Measurements from ENCODE around the gene NLGN2.

The NLGN2 gene

DNA sequence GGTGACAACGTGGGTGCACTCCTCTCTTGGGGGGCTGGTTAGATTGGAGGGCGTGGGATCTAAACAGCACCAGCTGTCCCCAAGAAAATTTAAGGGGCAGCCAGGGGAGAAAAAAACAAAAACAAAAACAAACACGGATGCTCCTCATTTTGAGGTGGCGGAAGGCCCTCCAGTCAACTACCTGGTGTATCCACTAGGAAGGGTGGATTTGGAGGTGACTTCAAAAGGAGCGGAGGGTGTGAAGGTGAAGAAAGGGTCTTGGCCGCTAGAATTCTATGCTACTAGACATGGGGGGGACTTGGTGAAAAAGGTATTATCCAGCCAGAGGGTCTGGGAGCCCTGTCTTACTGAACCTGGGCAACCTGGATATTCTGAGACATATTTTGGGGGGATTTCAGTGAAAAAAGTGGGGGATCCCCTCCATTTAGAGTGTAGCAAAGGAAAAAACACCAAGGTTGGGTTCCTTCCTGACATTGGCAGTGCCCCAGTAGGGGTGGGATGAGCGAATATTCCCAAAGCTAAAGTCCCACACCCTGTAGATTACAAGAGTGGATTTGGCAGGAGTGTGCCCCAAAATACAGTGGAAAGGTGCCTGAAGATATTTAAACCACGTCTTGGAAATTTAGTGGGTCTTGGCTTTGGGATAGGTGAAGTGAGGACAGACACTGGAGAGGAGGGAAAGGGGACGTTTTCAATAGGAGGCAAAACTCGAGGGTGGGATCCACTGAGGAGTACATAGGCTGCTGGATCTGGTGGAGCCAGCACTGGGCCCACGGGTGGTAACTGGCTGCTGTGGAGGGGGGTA is 31.2 kb downstream of the NLGN2 start:
- Histone ChIP-seq H3K36me3 (ENCODE audit: control insufficient read depth in 2 of 2, insufficient read depth in 2 of 2, low read length in 2 of 2) (no peaks in the 10 kb centered on the region), H3K27ac (ENCODE audit: low read length) (no peak overlapping the region), H3K4me1 (ENCODE audit: control insufficient read depth, insufficient read depth, low read length) (peaks cover 46% of the 10 kb centered on the region), H3K4me3 (ENCODE audit: low read length in 2 of 2) (no peak overlapping the region), H3K27me3 (ENCODE audit: control insufficient read depth in 1 of 2, insufficient read depth in 2 of 2, low read length in 2 of 2) (peaks cover 63 to 70% of the 10 kb centered on the region in 2 donors), H3K9me3 (ENCODE audit: control insufficient read depth in 2 of 2, low read length in 2 of 2) (no peaks in the 10 kb centered on the region), H3K9ac (ENCODE audit: low read length in 2 of 2) (no peak overlapping the region)

DNA sequence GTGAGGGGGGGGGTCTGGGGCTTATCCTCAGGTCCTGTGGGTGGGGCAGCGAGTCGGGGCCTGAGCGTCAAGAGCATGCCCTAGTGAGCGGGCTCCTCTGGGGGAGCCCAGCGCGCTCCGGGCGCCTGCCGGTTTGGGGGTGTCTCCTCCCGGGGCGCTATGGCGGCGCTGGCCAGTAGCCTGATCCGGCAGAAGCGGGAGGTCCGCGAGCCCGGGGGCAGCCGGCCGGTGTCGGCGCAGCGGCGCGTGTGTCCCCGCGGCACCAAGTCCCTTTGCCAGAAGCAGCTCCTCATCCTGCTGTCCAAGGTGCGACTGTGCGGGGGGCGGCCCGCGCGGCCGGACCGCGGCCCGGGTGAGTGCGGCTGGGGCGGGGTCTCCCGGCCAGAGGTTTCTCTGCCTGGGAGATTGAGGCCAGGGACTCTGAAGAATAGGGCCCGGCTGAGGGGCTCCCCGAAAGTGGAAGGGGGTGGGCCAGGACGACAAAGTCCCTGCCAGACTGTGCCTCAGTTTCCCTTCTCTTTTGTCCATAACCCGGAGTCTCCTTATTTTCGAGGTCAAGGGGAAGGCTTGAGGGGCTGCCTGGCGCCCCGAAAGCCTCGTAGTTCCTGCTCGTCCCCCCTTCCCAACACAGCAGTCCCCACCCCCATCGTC is 31.9 kb downstream of the NLGN2 start, which contains the start of gene FGF11:
FGF11 (plus strand) TSS at position 51 of the 651 bp plus-strand sequence; CDS start at position 160, 109 bp downstream.
- Histone ChIP-seq H3K4me3 (ENCODE audit: low read length in 2 of 2) (peak within 1 kb of the TSS; percentile 49 to 51), H3K9me3 (ENCODE audit: control insufficient read depth in 2 of 2, low read length in 2 of 2) (no peaks in the 10 kb centered on the region), H3K27ac (ENCODE audit: low read length) (no peak within 1 kb of the TSS), H3K9ac (ENCODE audit: low read length in 2 of 2) (peak within 1 kb of the TSS in 1 of 2 donors; percentile 15), H3K4me1 (ENCODE audit: control insufficient read depth, insufficient read depth, low read length) (peaks cover 46% of the 10 kb centered on the region), H3K36me3 (ENCODE audit: control insufficient read depth in 2 of 2, insufficient read depth in 2 of 2, low read length in 2 of 2) (no peaks in the 10 kb centered on the region), H3K27me3 (ENCODE audit: control insufficient read depth in 1 of 2, insufficient read depth in 2 of 2, low read length in 2 of 2) (peaks cover 64 to 73% of the 10 kb centered on the region in 2 donors)

DNA sequence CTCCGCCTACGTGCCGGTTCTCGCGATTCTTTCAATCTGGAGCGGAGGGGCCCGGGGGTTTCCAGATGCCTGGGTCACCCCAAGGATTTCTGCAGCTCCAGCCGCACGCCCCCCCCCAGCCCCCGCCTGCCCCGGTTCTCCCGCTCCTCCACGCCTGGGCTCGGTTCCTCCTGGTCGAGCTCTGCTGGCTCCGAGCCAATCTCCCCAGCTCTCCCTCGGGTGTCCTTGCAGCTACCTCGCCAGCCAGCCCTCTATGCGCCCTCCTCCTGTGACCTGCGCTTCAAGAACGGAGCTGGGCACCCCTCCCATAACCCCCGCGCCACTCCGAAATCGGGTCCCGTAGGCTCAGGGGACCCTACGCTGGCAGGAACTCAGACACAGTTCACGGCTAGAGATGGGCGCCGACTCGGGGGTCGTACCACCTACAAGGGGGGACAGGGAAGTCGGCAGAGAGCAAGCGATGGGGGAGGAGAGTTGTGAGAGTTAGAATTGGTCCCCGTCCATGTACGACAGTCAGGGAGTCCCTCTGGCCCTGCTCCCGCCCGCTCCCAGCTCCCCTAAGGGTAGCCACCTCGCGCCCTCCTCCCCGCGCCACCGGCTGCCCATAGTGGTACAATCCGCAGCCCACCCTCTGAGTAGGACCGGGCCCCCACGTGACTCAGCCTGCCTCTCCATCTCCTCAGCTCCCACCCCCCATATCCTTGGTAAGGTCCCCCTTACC is 32.6 kb downstream of the NLGN2 start:
- Histone ChIP-seq H3K27ac (ENCODE audit: low read length) (no peak overlapping the region), H3K4me1 (ENCODE audit: control insufficient read depth, insufficient read depth, low read length) (peaks cover 49% of the 10 kb centered on the region), H3K27me3 (ENCODE audit: control insufficient read depth in 1 of 2, insufficient read depth in 2 of 2, low read length in 2 of 2) (peaks cover 65 to 77% of the 10 kb centered on the region in 2 donors), H3K4me3 (ENCODE audit: low read length in 2 of 2) (peak overlapping the region; percentile 49 to 51), H3K9me3 (ENCODE audit: control insufficient read depth in 2 of 2, low read length in 2 of 2) (no peaks in the 10 kb centered on the region), H3K36me3 (ENCODE audit: control insufficient read depth in 2 of 2, insufficient read depth in 2 of 2, low read length in 2 of 2) (no peaks in the 10 kb centered on the region), H3K9ac (ENCODE audit: low read length in 2 of 2) (peak overlapping the region in 1 of 2 donors; percentile 15)

DNA sequence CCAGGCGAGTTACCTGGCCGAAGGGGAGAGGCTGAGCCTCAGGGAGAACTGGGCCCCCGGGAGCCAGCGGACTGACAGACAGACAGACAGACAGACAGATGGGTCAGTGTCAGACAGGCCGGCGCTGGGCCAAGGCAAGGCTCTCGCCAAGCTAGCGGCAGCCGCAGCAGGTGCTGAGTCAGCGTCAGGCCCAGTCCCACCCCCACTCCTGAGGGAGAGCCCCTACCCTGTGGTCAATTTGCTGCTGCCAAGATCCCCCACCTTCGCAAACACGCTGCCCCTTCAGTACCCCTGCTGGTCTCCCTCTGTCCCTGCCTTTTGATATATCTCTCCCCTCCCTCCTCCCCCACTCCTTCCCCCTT is 33.2 kb downstream of the NLGN2 start:
- peaks cover 48% of the 10 kb centered on the region for H3K4me1 ChIP-seq (ENCODE audit: control insufficient read depth, insufficient read depth, low read length)
- no peak overlapping the region for H3K9ac ChIP-seq (ENCODE audit: low read length in 2 of 2)
- H3K36me3 ChIP-seq (ENCODE audit: control insufficient read depth in 2 of 2, insufficient read depth in 2 of 2, low read length in 2 of 2), result no peaks in the 10 kb centered on the region
- H3K27me3 ChIP-seq (ENCODE audit: control insufficient read depth in 1 of 2, insufficient read depth in 2 of 2, low read length in 2 of 2), result peaks cover 65 to 77% of the 10 kb centered on the region in 2 donors
- no peaks in the 10 kb centered on the region for H3K9me3 ChIP-seq (ENCODE audit: control insufficient read depth in 2 of 2, low read length in 2 of 2)
- no peak overlapping the region for H3K27ac ChIP-seq (ENCODE audit: low read length)
- H3K4me3 ChIP-seq (ENCODE audit: low read length in 2 of 2), result no peak overlapping the region

DNA sequence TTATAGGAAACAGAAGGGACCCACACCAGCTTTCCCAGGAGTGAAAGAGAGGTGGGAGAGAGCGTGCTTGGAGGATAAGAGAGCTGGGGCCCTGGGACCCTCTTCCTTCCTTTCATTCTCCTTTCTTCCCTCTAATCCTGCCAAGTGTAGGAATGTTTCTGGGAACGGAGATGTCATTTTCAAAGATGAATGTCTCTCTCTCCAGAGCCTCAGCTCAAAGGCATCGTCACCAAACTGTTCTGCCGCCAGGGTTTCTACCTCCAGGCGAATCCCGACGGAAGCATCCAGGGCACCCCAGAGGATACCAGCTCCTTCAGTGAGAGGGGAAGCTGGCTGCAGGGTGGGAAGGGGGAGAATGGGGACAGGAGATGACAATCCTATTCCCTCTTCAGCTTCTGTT is 33.6 kb downstream of the NLGN2 start:
- H3K4me1 ChIP-seq (ENCODE audit: control insufficient read depth, insufficient read depth, low read length), result peaks cover 44% of the 10 kb centered on the region
- no peak overlapping the region for H3K9ac ChIP-seq (ENCODE audit: low read length in 2 of 2)
- no peak overlapping the region for H3K27ac ChIP-seq (ENCODE audit: low read length)
- H3K27me3 ChIP-seq (ENCODE audit: control insufficient read depth in 1 of 2, insufficient read depth in 2 of 2, low read length in 2 of 2), result peaks cover 64 to 77% of the 10 kb centered on the region in 2 donors
- no peaks in the 10 kb centered on the region for H3K36me3 ChIP-seq (ENCODE audit: control insufficient read depth in 2 of 2, insufficient read depth in 2 of 2, low read length in 2 of 2)
- H3K9me3 ChIP-seq (ENCODE audit: control insufficient read depth in 2 of 2, low read length in 2 of 2), result no peaks in the 10 kb centered on the region
- H3K4me3 ChIP-seq (ENCODE audit: low read length in 2 of 2), result no peak overlapping the region

DNA sequence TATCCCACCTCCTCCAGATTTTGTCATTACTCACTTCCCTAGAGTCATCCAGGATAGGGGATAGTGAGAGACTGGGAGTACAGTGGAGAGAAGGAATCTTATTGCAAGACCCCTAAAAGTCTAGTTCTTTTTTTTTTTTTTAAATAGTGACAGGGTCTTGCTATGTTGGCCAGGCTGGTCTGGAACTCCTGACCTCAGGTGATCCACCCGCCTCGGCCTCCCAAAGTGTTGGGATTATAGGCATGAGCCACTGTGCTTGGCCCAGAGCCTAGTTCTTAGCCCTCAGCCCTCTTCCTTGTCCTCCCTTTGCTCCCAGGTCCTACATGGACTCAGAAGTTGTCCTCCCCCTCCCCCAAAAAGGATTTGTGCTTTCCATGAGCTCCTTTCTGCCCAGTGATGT is 34.5 kb downstream of the NLGN2 start:
- Histone ChIP-seq H3K27ac (ENCODE audit: low read length) (no peak overlapping the region), H3K9ac (ENCODE audit: low read length in 2 of 2) (no peak overlapping the region), H3K4me1 (ENCODE audit: control insufficient read depth, insufficient read depth, low read length) (peaks cover 41% of the 10 kb centered on the region), H3K4me3 (ENCODE audit: low read length in 2 of 2) (no peak overlapping the region), H3K36me3 (ENCODE audit: control insufficient read depth in 2 of 2, insufficient read depth in 2 of 2, low read length in 2 of 2) (no peaks in the 10 kb centered on the region), H3K9me3 (ENCODE audit: control insufficient read depth in 2 of 2, low read length in 2 of 2) (no peaks in the 10 kb centered on the region), H3K27me3 (ENCODE audit: control insufficient read depth in 1 of 2, insufficient read depth in 2 of 2, low read length in 2 of 2) (peaks cover 66 to 82% of the 10 kb centered on the region in 2 donors)

DNA sequence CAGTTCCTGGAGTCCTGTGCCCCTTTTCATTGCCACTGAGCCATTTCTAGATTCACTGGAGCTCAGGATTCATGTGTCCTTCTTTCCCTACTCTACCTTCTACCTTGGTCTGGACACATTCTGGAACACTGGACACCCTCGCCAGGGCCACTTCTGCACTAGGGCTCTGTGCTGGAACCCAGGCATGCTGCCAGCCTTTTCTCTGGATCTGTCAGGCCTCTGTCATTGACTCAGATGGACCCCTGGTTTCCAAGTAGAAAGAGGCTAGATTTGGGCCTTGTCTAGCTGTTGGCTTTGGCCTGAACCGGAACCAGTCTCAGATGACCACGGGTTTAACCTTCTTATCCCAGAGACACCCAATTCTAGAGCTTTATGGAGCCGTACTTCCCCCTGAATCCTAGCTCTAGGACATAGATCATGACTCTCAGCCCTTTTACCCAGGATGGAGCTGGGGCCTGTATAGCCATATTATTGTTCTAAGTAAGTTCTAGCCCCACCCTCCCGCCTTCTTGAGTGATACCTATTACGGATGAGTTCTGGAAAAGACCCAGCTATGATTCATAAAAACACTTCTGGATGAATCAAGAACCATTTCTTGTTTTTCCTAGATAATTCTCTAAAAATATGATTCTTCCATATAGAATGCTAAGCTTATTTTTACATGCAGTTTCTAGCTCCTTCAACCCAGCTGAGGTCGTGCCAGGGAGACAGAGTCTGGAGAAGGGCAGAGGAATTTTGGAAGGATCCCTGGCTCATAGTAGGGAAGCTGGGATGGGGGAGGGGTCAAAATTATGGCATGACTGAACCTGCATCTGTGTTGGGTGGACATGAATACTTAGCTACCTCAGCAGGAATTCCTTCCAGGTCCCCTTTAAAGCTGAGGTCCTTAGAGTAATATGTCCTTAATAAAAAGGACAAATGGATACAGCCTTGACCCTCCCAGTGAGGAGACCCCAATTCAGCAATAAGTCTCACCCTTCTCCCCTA is 36.1 kb downstream of the NLGN2 start:
- H3K4me3 ChIP-seq (ENCODE audit: low read length in 2 of 2), result no peak overlapping the region
- peaks cover 28% of the 10 kb centered on the region for H3K4me1 ChIP-seq (ENCODE audit: control insufficient read depth, insufficient read depth, low read length)
- H3K9ac ChIP-seq (ENCODE audit: low read length in 2 of 2), result no peak overlapping the region
- H3K27ac ChIP-seq (ENCODE audit: low read length), result no peak overlapping the region
- peaks cover 63 to 75% of the 10 kb centered on the region in 2 donors for H3K27me3 ChIP-seq (ENCODE audit: control insufficient read depth in 1 of 2, insufficient read depth in 2 of 2, low read length in 2 of 2)
- H3K36me3 ChIP-seq (ENCODE audit: control insufficient read depth in 2 of 2, insufficient read depth in 2 of 2, low read length in 2 of 2), result no peaks in the 10 kb centered on the region
- H3K9me3 ChIP-seq (ENCODE audit: control insufficient read depth in 2 of 2, low read length in 2 of 2), result no peaks in the 10 kb centered on the region

DNA sequence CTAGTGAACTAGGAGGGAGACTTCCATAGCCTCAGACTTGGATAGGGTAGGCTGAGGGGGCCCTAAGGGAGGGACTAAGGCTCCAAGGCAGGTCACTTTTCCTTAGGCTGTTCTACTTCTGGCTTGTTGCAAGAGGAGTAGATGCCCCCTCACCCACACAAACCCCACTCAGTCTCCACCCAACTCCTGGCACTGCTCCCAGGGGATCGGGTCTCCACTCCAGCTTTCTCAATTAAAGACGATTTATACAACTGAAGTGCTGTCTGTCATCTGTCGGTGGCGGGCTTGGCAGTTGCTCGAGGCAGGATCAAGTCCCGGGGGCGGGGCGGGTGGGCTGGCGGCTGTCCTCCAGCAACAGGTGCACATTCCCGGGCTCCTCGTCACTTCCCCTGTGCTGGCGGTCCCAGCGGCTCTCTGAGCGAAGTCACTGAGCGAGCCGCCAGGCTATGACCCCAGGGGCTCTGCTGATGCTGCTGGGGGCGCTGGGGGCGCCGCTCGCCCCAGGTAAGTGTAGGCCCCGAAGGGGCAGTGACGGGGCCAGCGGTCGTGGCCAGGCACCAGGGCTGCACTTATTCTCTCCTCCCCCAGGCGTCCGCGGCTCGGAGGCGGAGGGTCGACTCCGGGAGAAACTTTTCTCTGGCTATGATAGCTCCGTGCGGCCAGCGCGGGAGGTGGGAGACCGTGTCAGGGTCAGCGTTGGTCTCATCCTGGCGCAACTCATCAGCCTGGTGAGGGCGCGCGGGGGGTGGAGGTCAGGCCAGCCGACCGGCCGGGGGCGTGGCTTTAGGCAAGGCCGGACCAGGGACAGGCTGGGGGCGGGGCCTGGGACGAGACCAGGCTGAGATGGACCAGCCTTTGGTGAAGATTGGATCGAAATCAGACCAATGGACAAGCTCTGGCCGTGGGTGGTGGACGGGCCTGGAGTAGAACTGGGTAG is 37.3 kb downstream of the NLGN2 start, which contains the start of gene CHRNB1:
CHRNB1 (plus strand) TSS at position 380 of the 937 bp plus-strand sequence; CDS start at position 447, 67 bp downstream.
- peaks cover 56 to 64% of the 10 kb centered on the region in 2 donors for H3K27me3 ChIP-seq (ENCODE audit: control insufficient read depth in 1 of 2, insufficient read depth in 2 of 2, low read length in 2 of 2)
- H3K4me1 ChIP-seq (ENCODE audit: control insufficient read depth, insufficient read depth, low read length), result peaks cover 22% of the 10 kb centered on the region
- no peak within 1 kb of the TSS for H3K9ac ChIP-seq (ENCODE audit: low read length in 2 of 2)
- H3K27ac ChIP-seq (ENCODE audit: low read length), result no peak within 1 kb of the TSS
- no peaks in the 10 kb centered on the region for H3K36me3 ChIP-seq (ENCODE audit: control insufficient read depth in 2 of 2, insufficient read depth in 2 of 2, low read length in 2 of 2)
- no peaks in the 10 kb centered on the region for H3K9me3 ChIP-seq (ENCODE audit: control insufficient read depth in 2 of 2, low read length in 2 of 2)
- peak within 1 kb of the TSS; percentile 19 to 57 for H3K4me3 ChIP-seq (ENCODE audit: low read length in 2 of 2)

DNA sequence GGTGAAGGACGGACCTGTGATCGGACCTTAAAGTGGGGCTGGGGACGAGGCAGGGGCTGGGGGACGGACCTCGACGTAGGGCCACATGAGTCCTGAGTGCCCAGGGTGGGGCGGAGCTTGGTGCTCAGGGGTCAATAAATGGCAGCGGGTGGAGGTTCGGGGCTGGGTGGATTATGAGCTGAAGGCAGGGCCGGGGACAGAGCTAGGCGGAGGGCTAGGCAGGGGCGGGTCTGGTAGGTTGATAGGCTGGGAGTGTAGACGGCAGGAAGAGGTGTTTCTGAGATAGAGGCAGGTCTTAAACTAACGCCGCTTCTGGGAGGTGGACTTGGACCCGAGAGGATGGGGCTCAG is 37.9 kb downstream of the NLGN2 start:
- no peaks in the 10 kb centered on the region for H3K36me3 ChIP-seq (ENCODE audit: control insufficient read depth in 2 of 2, insufficient read depth in 2 of 2, low read length in 2 of 2)
- H3K9me3 ChIP-seq (ENCODE audit: control insufficient read depth in 2 of 2, low read length in 2 of 2), result no peaks in the 10 kb centered on the region
- no peak overlapping the region for H3K27ac ChIP-seq (ENCODE audit: low read length)
- peaks cover 15% of the 10 kb centered on the region for H3K4me1 ChIP-seq (ENCODE audit: control insufficient read depth, insufficient read depth, low read length)
- H3K9ac ChIP-seq (ENCODE audit: low read length in 2 of 2), result no peak overlapping the region
- H3K27me3 ChIP-seq (ENCODE audit: control insufficient read depth in 1 of 2, insufficient read depth in 2 of 2, low read length in 2 of 2), result peaks cover 50 to 57% of the 10 kb centered on the region in 2 donors
- peak overlapping the region in 1 of 2 donors; percentile 19 for H3K4me3 ChIP-seq (ENCODE audit: low read length in 2 of 2)
